ENCODE measurements around the gene OXCT2.
A peak's percentile ranks its signal among the peaks of the same experiment; 100 is the strongest.

OXCT2 gene

GRCh38 chr1:39808784-39809517 lies 37.8 kb upstream of the OXCT2 start:
- Histone ChIP-seq H3K36me3 (no peaks in the 10 kb centered on the region), H3K4me3 (ENCODE audit: low read depth, low read length) (no peak overlapping the region), H3K9me3 (ENCODE audit: severe bottlenecking) (peaks cover 9% of the 10 kb centered on the region), H3K27me3 (ENCODE audit: insufficient read depth, low read depth, severe bottlenecking) (no peaks in the 10 kb centered on the region), H3K27ac (no peak overlapping the region)
- no peak for TF ChIP-seq CTCF (IDR thresholded peaks at IDR 0.05; ENCODE audit: low read depth, low read length)
- no peak for DNase-seq

DNA sequence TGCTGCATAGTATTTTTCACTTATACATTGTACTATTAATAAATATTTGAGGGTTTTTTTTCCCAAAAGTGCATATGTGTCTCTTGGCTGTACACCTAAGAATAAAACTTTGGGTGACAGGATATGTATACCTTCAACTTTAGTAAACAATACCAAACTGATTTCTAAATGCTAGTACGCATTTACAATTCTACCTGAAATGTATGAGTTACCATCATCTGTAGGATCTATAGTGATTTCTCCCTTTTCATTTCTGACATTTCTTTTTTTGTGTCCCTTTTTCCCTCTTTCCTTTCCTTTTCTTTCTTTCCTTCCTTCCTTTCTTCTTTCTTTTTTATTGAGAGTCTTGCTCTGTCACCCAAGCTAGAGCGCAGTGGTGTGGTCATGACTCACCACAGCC lies 34.2 kb upstream of the OXCT2 start:
- H3K27me3 ChIP-seq (ENCODE audit: insufficient read depth, low read depth, severe bottlenecking), result no peaks in the 10 kb centered on the region
- H3K36me3 ChIP-seq, result no peaks in the 10 kb centered on the region
- H3K9me3 ChIP-seq (ENCODE audit: severe bottlenecking), result peaks cover 9% of the 10 kb centered on the region
- no peak for TF ChIP-seq CTCF (IDR thresholded peaks at IDR 0.05; ENCODE audit: low read depth, low read length)
- H3K27ac ChIP-seq, result no peak overlapping the region
- no peak overlapping the region for H3K4me3 ChIP-seq (ENCODE audit: low read depth, low read length)
- no peak for DNase-seq

GRCh38 chr1:39802496-39803260 lies 31.5 kb upstream of the OXCT2 start:
- TF ChIP-seq CTCF (IDR thresholded peaks at IDR 0.05; ENCODE audit: low read depth, low read length), result no peak
- Histone ChIP-seq H3K27me3 (ENCODE audit: insufficient read depth, low read depth, severe bottlenecking) (no peaks in the 10 kb centered on the region), H3K27ac (no peak overlapping the region), H3K36me3 (no peaks in the 10 kb centered on the region), H3K4me3 (ENCODE audit: low read depth, low read length) (no peak overlapping the region), H3K9me3 (ENCODE audit: severe bottlenecking) (peaks cover 9% of the 10 kb centered on the region)
- no peak for DNase-seq

DNA sequence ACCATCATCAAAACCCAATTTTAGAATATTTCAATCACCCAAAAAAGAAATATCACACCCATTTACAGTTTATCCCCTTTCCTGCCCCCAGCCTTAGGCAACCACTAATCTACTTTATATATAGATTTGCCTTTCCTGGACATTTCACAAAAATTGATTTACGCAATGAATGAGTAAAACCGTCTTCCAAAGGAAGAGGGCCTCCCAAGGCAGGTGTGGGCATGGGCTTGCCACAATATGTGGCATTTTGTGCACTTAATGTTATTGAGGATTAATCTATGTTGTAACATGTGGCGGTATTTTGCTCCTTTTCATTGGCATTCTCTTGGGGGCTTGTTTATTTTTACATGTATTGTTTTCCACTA lies 29.3 kb upstream of the OXCT2 start:
- Histone ChIP-seq H3K27me3 (ENCODE audit: insufficient read depth, low read depth, severe bottlenecking) (no peaks in the 10 kb centered on the region), H3K9me3 (ENCODE audit: severe bottlenecking) (peaks cover 5% of the 10 kb centered on the region), H3K4me3 (ENCODE audit: low read depth, low read length) (no peak overlapping the region), H3K27ac (no peak overlapping the region), H3K36me3 (no peaks in the 10 kb centered on the region)
- no peak for DNase-seq
- no peak for TF ChIP-seq CTCF (IDR thresholded peaks at IDR 0.05; ENCODE audit: low read depth, low read length)

DNA sequence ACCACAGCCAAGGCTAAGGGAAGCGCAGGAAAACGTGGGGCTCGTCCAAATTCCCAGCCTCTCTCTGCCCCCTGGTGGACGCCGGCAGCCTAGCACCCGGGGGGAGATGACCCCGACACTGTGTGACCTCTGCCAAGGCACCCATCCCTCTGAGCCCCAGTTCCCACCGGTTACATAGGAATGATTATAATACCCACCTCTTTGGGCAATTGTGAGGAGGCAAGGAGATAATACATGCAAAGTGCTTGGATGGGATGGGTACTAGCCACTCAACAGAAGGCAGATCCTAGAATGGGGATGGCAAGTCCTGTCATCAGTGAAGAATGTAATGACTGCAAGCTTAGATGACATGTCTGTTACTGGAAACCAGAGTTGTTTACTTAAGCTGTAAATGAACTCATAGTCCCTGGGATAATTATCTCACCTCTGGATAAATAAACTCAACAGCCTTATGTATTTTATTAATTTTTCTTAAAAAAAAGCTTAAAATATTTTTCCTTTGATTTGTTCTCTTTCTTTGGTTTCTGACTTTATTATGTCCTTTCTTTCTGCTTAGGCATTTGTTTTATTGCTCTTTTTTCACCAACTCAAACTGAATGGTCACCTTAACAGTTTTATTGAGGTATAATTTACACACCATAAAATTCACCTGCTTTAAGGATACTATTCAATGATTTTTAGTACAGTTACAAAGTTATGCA lies 28.8 kb upstream of the OXCT2 start:
- peak; percentile 87 for TF ChIP-seq CTCF (IDR thresholded peaks at IDR 0.05; ENCODE audit: low read depth, low read length)
- H3K4me3 ChIP-seq (ENCODE audit: low read depth, low read length), result no peak overlapping the region
- peak; percentile 73 for DNase-seq

More for the DNA sequence above, 28.8 kb upstream of the OXCT2 start:
- Histone ChIP-seq H3K9me3 (ENCODE audit: severe bottlenecking) (peaks cover 1% of the 10 kb centered on the region), H3K36me3 (no peaks in the 10 kb centered on the region), H3K27ac (no peak overlapping the region), H3K27me3 (ENCODE audit: insufficient read depth, low read depth, severe bottlenecking) (no peaks in the 10 kb centered on the region)
